ENCODE measurements around the gene CLK4.
A peak's percentile ranks its signal among the peaks of the same experiment; 100 is the strongest.

The CLK4 gene

DNA sequence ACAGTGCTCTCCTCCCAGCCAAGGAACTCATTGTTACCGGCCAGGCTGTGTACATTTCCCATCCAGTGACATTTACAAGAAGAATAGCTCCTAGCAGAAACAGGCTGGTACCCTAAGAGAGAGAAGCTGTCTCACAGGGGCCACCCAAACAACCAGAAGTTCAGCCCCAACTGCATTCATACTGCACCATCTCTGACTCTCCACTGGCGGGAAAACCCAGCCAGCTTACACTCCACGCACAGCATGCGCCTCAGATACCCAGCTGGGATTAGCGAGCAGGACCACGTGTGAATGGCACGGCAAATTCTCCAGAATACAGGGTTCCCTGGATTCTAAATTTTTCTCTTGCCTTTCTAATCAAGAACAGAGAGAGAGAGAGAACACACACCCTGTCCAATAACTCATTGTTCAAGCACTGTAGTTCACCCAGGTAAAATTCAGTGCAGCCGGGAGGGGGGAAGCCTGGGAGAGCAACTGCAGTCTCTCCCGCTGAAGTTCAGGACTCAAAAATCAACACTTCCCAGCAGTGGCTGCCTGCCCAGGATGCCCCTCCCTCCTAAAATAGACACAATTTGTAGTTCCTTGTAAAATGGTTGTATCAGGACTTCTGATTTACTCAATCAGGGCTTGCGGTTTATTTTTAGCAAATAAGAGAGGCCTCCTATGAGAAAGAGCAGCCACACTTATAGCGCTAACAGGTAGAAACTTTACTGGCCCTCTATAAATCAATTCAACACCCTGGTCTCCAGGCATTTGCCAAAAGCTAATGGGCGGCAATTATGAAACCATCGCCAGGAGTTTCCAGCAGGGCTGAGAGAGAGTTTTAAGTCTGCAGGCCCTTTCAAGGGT, 38.9 kb downstream of the CLK4 start:
- no peak for DNase-seq (ENCODE audit: low read depth)

DNA sequence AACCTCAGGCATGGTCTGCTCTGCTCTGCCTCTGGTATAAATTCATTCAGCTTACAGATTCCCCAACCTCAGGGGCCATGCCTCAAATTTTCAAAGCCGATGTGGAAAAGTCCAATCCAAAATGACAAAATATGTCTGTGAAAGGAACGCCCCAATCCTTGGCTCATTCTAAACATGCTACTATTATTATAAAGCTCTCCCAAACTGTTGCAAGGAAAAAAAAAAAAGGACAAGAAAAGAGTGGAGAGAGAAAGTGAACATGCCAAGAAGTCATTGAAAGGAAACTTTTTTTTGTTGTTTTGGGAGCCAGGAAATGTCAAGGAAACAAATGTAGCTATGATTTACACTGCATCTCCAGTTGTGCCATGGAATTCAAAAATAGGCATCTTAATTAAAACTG, 40.5 kb downstream of the CLK4 start:
- DNase-seq (ENCODE audit: low read depth), result no peak

DNA sequence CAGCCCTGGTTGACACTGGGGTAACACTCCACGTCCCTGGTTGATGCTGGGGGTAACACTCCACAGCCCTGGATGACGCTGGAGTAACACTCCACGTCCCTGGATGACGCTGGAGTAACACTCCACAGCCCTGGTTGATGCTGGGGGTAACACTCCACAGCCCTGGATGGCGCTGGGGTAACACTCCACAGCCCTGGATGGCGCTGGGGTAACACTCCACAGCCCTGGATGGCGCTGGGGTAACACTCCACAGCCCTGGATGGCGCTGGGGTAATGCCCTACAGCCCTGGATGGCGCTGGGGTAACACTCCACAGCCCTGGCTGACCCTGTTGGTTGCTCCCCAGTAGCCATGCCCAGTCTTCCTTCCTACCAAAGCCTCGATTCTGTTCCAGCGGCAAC, 41.4 kb downstream of the CLK4 start:
- peak; percentile 25 for DNase-seq (ENCODE audit: low read depth)

DNA sequence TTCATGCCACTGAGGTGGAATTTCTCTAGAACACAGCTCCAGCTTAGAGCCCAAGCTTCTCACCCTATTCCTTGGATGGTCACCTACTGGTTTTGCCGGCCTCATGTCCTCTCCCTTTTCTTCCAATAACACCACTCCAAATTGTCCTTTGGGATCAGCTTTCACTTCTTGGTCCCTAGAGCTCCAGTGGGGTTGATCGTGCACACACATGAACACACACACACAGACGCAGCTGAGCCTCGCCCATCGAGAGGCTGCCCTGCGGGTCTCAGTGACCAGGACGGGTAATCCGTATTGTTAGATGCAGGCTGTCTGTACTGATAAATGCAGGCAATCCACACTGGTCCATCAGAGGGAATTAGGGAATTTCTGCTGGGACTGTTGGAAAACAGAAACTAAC, 43.6 kb downstream of the CLK4 start:
- DNase-seq (ENCODE audit: low read depth), result no peak

DNA sequence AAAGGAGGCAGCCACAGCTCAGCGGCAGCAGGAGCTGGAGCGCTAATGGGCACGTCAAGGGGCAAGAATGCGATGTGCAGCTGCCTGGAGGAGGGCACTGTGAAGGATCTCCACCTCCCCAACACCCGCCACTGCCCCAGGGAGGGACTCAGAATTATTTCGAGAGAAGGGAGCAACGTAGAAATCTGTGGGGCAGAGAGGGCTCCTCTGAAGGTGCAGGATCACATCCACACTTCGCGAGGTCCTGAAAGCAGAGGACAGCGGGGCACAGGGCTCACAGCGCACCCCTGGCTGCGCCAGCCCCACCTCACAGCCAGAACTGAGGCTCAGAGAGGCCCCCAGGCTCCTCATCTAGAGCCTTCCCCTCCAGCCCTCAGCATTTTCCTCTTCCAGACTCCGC, 44.6 kb downstream of the CLK4 start:
- no peak for DNase-seq (ENCODE audit: low read depth)

DNA sequence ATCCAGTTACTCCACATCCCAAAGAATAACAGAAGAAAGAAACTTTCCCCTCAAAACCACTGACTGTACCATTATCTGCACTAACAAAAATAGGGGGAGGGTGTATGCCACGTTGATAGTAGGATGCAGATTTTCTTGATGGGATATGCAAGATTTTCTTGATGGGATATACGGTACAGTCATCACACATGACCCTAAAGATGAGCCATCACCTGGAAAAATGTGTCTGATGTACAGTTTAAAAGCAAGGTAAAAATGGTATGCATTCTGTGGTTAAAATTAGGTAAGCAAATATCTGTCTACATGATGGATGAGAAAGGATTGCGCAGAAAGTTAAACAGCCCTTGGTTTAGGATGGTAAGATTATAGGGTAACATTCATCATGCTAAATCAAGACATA, 45.2 kb downstream of the CLK4 start:
- DNase-seq (ENCODE audit: low read depth), result no peak

DNA sequence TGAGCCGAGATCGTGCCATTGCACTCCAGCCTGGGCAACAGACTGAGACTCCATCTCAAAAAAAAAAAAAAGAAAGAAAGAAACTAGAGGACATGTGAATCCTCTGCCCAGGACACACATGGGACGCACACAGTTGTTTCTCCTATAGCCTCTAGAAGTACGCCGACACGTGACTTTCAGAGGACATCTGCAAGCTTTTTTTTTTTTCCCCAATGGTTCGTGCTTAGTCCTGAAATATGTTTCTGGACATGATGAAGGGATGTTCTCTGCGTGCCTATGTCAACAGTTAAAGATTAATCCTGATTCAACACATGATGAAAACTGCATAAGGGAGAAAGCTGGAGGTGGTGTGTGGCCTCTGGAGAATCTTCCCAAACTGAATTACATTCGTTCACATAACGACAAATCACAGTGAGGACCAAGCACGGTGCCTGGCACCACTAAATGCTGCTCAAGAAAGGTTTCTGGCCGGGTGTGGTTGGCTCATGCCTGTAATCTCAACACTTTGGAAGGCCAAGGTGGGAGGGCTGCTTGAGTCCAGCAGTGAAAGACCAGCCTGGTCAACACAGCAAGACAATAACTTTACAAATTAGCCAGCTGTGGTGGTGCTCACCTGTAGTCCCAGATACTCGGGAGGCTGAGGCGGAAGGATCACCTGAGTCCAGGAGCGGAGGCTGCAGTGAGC, 46.4 kb downstream of the CLK4 start:
- no peak for DNase-seq (ENCODE audit: low read depth)

DNA sequence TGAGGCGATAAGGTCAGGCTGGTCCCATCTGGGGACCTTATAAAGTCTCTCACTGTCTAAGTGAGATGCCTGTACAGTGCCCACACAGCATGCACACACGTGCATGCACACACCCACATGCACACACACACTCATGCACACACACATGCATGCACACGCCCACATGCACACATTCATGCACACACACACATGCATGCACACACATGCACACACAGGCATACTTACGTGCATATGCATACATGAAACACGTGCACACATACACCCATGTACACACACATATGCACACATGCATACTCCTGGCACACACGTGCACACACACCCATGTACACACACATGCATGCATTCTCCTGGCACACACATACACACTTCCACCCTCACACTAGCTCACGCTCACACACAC, 48.9 kb downstream of the CLK4 start:
- DNase-seq (ENCODE audit: low read depth), result no peak

DNA sequence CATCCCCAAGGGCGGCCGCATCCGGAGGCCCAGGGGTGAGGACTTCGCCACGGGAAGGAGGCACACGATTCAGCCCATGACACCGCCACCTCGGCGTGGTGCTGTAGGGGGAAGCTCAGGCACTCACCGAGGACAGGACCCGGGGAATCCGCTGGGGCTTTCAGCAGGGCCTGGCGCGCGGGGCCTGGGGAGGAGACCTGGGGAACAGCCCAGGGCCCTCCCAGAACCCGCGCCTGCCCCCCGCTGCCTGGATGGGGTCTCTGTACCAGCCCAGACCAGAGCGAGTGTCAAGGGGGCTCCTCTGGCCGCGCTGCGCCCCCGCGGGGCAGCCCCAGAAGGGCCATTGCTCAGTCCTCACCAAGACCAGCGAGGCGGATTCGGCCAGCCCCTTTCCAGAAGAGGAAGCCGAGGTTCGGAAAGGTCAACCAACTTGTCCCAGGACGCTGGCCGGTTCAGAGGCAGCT, 49.4 kb downstream of the CLK4 start:
- DNase-seq (ENCODE audit: low read depth), result no peak

DNA sequence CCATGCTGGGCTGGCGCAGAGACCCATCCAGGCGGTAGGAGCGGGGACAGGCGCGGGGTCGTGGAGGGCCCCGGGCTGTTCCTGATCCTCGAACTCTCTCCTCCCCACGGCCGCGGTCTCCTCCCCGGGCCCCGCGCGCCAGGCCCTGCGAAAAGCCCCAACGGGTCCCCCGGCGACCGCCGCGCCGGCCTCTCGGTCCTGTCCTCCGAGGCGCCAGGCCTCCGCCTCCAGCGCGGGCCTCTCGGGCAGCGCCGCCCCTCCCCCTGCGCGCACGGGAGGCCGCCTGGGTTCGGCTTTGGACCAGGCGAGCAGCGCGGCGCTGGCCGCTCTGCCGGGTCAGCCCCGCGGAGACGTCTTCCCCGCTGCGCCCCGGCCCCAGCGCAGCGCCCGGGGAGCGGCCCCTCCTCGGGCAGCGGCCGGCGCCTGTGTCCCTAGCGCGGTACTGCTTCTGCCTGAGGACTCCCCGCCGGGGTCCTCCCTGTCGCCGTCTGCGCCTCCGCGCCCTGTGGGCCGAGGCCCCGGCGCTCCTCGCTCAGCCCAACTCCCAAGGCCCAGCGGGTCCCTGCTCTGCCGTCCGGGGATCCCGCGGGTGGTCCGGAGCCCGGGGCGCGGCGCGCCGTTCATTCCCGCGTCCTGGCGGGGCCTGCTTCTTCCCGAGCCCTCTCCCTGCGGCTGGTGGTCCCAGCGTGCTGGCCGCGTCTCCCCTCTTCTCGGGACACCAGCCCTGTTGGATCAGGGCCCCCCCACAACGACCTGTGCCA, 50.1 kb downstream of the CLK4 start:
- no peak for DNase-seq (ENCODE audit: low read depth)

DNA sequence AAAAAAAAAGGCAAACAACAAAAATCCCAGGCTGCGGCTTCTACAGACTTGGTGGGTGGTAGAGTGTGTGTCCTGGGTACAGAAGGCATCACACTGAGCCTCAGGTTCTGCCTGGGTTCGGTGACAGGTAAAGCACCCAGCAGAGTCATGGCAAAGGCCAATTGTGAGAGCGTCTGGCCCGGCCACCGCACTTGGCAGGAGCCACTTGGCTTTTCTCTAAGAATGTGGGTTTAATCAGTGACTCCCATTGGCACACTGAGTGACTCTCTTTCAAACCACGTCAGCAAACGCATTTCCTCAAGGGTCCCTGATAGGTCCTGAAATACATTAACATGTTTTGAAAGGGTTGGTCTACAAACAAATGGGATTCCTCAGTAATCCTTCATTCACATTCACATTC, 53.6 kb downstream of the CLK4 start:
- no peak for DNase-seq (ENCODE audit: low read depth)

DNA sequence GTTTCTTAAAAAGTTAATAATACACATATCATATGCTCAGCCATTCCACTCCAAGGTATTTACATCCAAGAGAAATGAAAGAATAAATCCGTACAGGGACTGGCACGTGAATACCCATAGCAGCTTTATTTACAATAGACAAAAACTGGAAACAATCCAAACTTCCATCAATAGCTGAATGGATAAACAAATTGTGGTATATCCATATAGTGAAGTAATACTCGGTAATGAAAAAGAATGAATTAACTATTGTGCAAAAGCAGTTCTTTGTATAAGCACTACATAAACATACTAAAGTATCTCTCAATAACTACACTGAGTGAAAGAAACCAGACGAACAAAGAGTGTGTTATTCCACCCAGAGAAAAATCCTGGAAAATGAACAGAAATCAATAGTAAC, 54.2 kb downstream of the CLK4 start:
- DNase-seq (ENCODE audit: low read depth), result no peak

DNA sequence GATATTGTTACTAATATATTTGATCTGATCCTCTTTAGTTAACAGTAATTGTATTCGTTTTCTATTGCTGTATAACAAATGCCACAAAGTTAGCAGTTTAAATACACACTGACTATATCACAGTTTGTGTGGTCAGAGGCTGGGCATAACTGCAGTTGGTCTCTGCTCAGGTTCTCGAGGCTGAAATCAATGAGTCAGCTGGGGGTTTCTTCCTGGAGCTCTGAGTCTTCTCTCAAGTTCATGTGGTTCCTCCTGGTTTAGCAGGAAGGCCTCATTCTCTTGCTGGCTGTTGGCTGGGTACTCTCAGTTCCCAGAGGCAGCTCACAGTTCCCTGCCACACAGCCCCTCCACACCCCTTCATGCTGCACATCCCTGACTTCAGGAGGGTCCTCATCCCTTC, 57.4 kb downstream of the CLK4 start:
- no peak for DNase-seq (ENCODE audit: low read depth)

DNA sequence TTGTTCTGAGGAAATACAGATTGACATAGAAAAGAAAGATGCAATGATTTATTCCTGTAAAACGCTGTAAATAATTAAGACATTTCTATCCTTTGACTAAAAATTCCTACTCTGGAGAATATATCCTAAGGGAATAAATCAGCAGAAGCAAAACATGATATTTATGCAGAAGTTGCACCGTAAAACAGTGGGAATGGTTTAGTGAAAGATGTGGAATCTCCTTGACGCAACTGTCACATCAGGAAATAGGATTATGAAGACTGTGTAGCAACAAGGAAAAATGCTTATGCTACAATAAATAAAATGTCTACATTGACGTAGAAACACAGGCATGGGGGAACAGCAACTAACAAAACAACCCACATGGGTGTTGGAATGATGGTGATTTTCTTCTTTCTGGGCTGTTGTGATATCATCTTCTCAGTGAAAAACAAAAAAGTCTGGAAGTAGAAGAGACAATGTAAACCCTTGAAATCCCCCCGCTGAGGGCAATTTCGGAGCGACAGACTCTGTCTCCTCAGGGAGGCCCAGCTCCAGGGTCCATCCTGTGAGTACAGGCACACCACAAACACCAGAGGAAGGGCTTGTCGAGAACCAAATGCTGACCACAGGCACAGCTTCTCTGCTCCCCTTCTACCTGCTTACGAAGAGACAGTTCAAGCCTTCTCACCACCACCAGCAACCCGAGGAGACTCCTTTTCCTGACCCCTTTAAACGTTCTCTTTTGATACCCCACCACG, 61.9 kb downstream of the CLK4 start:
- DNase-seq (ENCODE audit: low read depth), result no peak

DNA sequence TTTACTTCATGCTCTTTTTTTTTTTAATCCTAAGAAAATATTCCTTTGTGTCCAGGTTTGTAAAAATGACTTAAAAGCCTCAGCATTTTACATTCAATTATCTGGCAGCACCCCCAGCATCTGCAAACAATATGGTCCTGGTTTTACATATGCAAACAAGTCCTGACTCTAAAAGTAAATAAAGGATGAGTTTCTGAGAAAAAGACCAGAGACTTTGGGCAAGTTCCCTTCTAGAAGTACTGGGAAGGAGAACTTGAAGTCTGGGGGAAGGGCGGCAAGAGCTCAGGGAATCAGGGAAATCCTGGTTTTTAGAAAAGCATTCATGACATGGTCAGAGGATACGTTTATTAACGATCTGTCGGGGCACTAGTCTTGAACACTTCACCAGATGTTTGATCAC, 62.5 kb downstream of the CLK4 start:
- DNase-seq (ENCODE audit: low read depth), result no peak

DNA sequence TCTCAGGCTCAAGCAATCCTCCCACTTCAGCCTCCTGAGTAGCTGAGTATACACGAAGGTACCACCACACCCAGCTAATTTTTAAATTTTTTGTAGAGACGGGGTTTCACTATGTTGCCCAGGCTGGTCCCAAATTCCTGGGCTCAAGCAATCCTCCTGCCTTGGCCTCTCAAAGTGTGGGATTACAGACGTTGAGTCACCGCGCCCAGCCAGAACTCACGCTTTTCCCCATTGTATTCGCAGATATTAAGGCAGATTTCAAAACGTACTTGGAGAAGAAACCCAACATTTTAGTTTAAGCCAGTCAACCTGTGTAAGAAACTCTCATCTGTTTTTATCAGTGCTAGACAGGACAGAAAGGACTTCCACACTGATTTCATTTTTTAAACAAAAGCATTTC, 63.2 kb downstream of the CLK4 start:
- no peak for DNase-seq (ENCODE audit: low read depth)

DNA sequence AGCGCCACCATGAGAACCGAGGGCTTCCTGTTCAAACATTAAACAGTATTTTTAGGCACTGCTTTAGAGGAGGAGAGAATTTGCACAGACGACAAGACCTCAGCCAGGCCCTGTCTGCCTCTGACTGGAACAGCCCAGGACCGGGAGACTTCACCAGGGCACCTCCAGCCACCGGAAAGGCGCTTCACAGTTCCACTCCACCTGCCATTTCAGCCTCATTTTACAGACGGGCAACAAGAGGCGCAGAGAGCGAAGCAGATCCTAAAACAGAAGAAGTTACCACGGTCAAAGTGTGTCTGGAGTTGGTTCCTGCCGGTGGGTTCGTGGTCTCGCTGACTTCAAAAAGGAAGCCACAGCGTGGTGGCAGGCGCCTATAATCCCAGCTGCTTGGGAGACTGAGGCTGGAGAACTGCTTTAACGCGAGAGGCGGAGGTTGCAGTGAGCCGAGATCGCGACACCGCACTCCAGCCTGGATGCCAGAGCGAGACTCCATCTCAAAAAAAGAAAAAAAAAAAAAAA, 65.0 kb downstream of the CLK4 start:
- no peak for DNase-seq (ENCODE audit: low read depth)

DNA sequence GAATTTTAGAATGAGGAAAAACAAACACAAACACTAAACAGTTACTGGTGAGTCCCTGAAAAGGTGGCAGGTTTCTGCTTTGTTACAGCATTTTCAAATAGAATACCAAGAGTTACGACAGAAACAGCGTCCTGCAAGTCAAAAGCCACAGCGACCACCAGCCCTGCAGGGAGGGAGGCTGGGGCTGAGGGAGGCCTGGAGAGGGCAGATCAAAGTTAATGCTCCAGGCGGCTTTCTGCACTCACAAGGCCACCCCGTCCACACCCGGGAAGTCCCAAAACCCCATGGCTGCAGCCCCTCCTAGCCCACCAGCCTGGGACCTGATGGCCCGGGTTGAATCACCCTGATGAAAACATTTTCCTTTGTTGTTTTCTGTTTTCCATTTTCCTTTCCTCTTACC, 65.9 kb downstream of the CLK4 start:
- DNase-seq (ENCODE audit: low read depth), result no peak

DNA sequence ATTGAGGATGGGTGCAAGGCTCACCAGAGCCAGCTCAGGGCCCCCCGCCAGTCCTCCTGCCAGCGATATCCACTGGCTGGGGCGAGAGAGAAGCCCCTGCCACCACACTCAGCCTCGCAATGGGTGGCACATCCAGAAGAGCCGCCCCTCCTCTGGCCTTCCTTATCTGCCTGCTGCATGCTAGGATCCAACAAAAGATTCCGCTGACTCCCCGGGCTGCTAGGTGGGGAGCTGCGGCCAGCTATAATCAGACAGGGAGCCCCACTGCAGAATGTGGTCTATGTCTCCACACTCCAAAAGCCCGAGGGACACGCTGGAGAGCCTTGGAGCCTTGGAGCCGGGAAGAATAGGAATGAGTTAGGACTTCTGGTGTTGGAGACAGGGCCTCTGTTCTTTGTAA, 69.4 kb downstream of the CLK4 start:
- DNase-seq (ENCODE audit: low read depth), result no peak

DNA sequence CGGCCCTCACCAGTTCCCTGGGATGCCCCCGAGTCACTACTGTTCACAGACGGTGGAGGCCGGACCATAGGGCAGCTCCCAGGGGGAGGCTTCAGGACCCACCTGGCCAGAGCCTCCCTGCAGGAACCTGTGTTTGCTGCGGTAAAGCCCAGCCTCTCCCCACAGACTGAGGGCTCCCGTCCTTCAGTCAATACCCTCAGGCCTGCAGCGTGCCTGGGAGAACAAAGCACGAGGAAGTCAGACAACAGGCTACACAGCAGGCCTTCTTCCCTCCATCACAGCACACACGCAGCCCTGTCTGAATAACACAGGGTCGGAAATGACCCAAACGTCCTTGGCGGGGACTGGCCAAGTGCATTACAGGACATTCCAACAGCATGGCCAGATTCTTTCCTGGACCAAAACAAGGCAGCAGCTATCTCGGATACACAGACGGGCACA, 71.1 kb downstream of the CLK4 start:
- no peak for DNase-seq (ENCODE audit: low read depth)

DNA sequence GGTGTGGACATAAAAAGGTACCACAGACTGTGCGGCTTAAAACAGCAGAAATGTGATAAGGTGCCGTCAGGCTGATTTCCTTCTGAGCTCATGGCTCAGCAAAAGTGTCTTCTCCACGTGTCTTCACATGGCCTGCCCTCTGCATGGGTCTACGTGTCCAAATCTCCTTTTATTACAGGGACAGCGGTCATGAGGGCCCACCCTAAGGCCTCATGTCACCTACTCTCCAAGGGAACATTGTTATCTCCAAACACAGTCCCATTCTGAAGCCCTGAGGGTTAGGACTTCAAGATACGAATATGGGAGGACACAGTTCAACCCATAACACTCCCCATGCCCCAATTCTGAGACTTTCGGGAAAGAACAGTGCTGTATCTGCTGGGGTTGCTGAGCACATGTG, 71.8 kb downstream of the CLK4 start:
- no peak for DNase-seq (ENCODE audit: low read depth)

DNA sequence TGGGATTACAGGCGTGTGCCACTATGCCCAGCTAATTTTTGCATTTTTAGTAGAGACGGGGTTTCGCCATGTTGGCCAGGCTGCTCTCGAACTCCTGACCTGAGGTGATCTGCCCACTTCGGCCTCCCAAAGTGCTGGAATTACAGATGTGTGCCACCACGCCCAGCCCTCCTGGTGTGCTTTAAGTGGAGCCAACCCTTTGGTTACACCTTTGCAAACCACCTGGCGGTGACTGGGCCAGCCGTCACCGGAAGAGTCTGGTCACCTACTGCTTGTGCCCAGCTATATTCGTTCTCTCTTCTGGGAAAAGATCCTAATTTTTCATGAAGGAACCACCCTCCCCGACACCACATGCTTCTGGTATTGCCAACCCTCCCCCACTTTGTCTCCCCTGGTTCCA, 72.5 kb downstream of the CLK4 start:
- DNase-seq (ENCODE audit: low read depth), result no peak

All from stimulated activated CD8-positive, alpha-beta memory T cell treated with anti-CD3 and anti-CD28 coated beads, Interleukin-15, amount 100 ng/mL, for 24 hours (primary cell).